ENCODE data around the gene GSAP. TPM values are rescaled to one million over a fixed set of nuclear protein-coding genes. Genes with fewer than 3 reads are reported as not detected.
A peak's percentile ranks its signal among the peaks of the same experiment; 100 is the strongest.
"Not testable (repeated sequence)": the region's sequence is repeated elsewhere in the genome, so short reads cannot be mapped to it uniquely, and the experiment has no call there.

GSAP gene
- total RNA-seq, 3 donors from 2014 or later: 25.8 to 35.7 (median 27.5) TPM

- Histone ChIP-seq H3K27ac (no peak overlapping the region), H3K27me3 (no peaks in the 10 kb centered on the region), H3K4me1 (no peaks in the 10 kb centered on the region), H3K9me3 (no peaks in the 10 kb centered on the region), H3K4me3 (no peak overlapping the region), H3K36me3 (no peaks in the 10 kb centered on the region)
- TF ChIP-seq POLR2A (IDR thresholded peaks at IDR 0.05): no peak
- no peak for TF ChIP-seq CTCF (IDR thresholded peaks at IDR 0.05)
- no peak for TF ChIP-seq POLR2AphosphoS5 (IDR thresholded peaks at IDR 0.05)
- DNase-seq (ENCODE audit: low spot score in 2 of 2): no peak
- intact Hi-C loops (cut with DNase I; ENCODE audit: low total_unique reads): no loop called here
These were observed 69.7 kb downstream of the GSAP start for GRCh38 chr7:77346441-77346840.

- DNase-seq (ENCODE audit: low spot score in 2 of 2); H3K9me3 ChIP-seq; H3K4me3 ChIP-seq; intact Hi-C loops (cut with DNase I; ENCODE audit: low total_unique reads); H3K27ac ChIP-seq; H3K27me3 ChIP-seq; H3K36me3 ChIP-seq; H3K4me1 ChIP-seq: not testable (repeated sequence)
These were observed 70.7 kb downstream of the GSAP start for GRCh38 chr7:77345426-77345825.

GRCh38 chr7:77339726-77340125 is 76.4 kb downstream of the GSAP start:
- intact Hi-C loops (cut with DNase I; ENCODE audit: low total_unique reads): no loop called here
- H3K4me3 ChIP-seq: no peak overlapping the region
- H3K36me3 ChIP-seq: no peaks in the 10 kb centered on the region
- H3K4me1 ChIP-seq: no peaks in the 10 kb centered on the region
- TF ChIP-seq POLR2A (IDR thresholded peaks at IDR 0.05) (no peak), POLR2AphosphoS5 (IDR thresholded peaks at IDR 0.05) (no peak), CTCF (IDR thresholded peaks at IDR 0.05) (no peak)
- H3K9me3 ChIP-seq: no peaks in the 10 kb centered on the region
- H3K27ac ChIP-seq: no peak overlapping the region
- no peak for DNase-seq (ENCODE audit: low spot score in 2 of 2)
- no peaks in the 10 kb centered on the region for H3K27me3 ChIP-seq

GRCh38 chr7:77338883-77339629 is 77.1 kb downstream of the GSAP start:
- intact Hi-C loops (cut with DNase I; ENCODE audit: low total_unique reads): no loop called here
- Histone ChIP-seq H3K27me3 (no peaks in the 10 kb centered on the region), H3K4me3 (no peak overlapping the region), H3K4me1 (no peaks in the 10 kb centered on the region), H3K9me3 (no peaks in the 10 kb centered on the region), H3K36me3 (no peaks in the 10 kb centered on the region), H3K27ac (peak overlapping the region in 1 of 2 donors; percentile 44)
- no peak for TF ChIP-seq POLR2A (IDR thresholded peaks at IDR 0.05)
- TF ChIP-seq POLR2AphosphoS5 (IDR thresholded peaks at IDR 0.05): no peak
- TF ChIP-seq CTCF (IDR thresholded peaks at IDR 0.05): no peak
- no peak for DNase-seq (ENCODE audit: low spot score in 2 of 2)

GRCh38 chr7:77338260-77338659 is 77.9 kb downstream of the GSAP start:
- no peaks in the 10 kb centered on the region for H3K36me3 ChIP-seq
- no peak for TF ChIP-seq CTCF (IDR thresholded peaks at IDR 0.05)
- TF ChIP-seq POLR2AphosphoS5 (IDR thresholded peaks at IDR 0.05): no peak
- no peak for TF ChIP-seq POLR2A (IDR thresholded peaks at IDR 0.05)
- no peak for DNase-seq (ENCODE audit: low spot score in 2 of 2)
- H3K4me3 ChIP-seq: no peak overlapping the region
- no peaks in the 10 kb centered on the region for H3K4me1 ChIP-seq
- intact Hi-C loops (cut with DNase I; ENCODE audit: low total_unique reads): no loop called here
- H3K9me3 ChIP-seq: no peaks in the 10 kb centered on the region
- H3K27me3 ChIP-seq: no peaks in the 10 kb centered on the region
- peak overlapping the region in 1 of 2 donors; percentile 48 for H3K27ac ChIP-seq

Measured in breast epithelium (tissue), 4 donors.